HG03457 (cell line): ENCODE results near the gene HYAL2.

Experiments
- ATAC-seq: cut with Tn5 transposase; IDR thresholded peaks from one replicate; pipeline ENCODE4 v1.9.1; 2021; ENCODE audit warnings: moderate number of reproducible peaks; ENCODE audit not compliant: unreplicated experiment

HYAL2 gene, protein sequence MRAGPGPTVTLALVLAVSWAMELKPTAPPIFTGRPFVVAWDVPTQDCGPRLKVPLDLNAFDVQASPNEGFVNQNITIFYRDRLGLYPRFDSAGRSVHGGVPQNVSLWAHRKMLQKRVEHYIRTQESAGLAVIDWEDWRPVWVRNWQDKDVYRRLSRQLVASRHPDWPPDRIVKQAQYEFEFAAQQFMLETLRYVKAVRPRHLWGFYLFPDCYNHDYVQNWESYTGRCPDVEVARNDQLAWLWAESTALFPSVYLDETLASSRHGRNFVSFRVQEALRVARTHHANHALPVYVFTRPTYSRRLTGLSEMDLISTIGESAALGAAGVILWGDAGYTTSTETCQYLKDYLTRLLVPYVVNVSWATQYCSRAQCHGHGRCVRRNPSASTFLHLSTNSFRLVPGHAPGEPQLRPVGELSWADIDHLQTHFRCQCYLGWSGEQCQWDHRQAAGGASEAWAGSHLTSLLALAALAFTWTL

DNA sequence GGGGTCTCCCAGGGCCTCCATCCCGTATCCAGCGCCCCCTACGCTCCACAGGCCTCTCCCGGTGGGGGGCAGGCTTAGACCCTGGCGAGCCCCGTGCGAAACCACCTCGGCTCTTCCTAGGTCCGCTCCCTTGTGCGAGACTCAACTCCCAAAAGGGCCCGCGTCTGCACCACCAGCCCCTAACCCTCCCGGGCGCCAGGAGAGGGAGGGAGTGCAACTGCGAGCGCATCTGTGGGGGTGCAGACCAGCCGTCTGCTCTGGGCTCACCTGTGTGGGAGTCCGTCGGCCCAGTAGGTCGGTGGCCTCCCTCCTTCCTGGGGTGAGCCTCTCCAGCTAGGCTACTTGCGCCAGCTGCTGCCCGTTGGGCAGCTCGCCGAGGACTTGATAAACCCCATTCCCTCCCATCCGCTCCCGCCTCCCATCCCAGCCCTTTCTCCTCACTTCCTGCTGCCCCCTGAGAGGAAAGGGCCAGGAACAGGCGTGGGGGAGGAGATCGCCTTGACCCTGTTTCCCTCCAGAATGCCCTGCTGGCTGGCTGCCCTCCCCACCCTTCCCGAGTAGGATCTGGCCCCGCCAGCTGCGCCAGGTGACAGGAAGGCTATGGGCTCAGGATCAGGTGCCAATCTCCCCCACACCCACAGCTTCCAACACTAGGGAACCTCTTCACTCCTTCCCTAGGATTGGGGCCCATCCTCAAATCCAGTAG, at the start of gene HYAL2:
Gene HYAL2, minus strand, starts transcription at position 360 of the 706 bp plus-strand sequence. CDS start 2,256 bp downstream, outside the sequence.
- ATAC-seq = no peak

DNA sequence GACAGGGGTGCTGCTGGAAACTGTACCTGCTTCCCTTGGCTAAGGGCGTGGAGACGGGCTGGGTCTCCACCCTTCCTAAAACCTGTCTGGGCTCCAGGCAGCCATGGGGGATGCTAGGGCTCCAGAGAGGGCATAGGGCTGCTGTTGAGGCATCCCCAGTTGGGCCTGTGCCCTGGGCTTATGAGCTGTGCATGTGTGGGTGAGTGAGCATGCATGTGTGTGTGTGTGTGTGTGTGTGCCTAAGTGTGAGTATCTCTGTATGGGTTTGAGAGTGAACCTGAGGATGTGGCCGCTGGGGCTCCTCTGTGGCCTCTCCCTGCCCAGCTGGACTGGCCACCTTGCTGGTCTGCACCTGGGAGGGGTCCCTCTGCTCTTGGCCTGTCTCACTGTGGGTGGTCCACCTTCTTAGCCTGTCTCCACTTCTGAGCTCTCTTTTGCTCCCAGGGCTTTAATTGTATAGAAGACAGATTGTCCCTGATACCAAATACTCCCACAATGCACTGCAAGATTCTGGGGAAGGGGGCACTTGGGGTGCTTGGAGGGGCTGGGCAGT, 48.7 kb upstream of the HYAL2 start:
- no peak for ATAC-seq

DNA sequence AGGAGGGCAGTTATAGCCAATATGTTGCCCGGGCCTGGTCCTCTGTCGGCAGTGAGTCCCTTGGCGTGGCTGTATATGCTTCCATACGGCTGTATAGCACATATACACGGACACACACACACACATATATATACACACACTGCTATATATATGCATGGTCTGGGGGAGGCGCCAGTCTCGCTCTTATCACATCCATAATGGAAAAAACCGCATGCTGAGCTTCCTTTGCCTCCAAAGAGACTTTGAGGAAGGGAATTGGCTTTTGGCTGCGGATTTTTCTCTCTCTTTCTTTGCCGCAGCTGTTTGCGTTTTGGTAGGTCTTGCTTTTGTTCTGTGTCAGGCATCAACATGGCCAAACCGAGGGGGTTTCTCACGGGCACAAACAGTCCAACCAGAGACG, 48.0 kb upstream of the HYAL2 start:
- ATAC-seq = no peak

DNA sequence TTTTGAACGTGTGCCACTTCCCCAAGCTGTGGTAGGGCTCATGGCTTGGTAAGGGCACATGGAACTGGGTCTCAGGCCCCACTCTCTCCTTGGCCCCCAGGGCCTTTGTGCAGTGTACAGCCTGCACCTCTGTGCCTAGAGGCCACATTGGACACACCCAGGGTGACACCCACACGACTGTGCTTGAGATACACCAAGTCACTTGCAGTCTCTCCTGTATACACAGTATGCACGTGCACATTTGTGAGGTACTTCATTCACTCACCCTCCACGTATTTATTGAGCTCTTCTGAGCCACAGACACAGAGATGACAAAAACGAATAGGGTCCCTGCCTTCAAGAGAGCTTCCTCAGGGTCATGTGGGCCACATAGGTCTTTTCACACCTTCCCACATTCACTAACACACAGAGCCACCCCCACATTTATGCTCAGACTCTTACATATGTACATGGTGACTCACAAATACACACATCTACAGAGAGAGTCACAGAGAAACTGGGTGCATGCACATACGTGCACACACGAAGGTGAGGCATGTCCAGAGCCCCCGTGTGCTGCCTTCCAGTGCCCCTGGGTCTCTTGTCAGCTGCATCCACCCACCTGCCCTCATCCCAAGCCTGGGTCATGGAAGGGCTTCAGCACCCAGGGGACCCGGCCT, 46.6 kb upstream of the HYAL2 start:
- no peak for ATAC-seq

- ATAC-seq = no peak
These were observed 43.3 kb upstream of the HYAL2 start for GRCh38 chr3:50365842-50366220.

- ATAC-seq = peak; percentile 61
These were observed 42.7 kb upstream of the HYAL2 start for GRCh38 chr3:50365080-50365841.

GRCh38 chr3:50364573-50365079, 42.1 kb upstream of the HYAL2 start:
- no peak for ATAC-seq

- no peak for ATAC-seq
These were observed 37.2 kb upstream of the HYAL2 start for GRCh38 chr3:50359760-50360110.

GRCh38 chr3:50358911-50359759, 36.6 kb upstream of the HYAL2 start, which contains the start of gene TMEM115:
Gene TMEM115, minus strand, starts transcription at chr3:50359521. Its CDS starts 458 bp downstream, at chr3:50359063.
- peak; percentile 89 for ATAC-seq

GRCh38 chr3:50358355-50358910, 35.9 kb upstream of the HYAL2 start:
- no peak for ATAC-seq

GRCh38 chr3:50357481-50357880, 34.9 kb upstream of the HYAL2 start:
- ATAC-seq = no peak

- ATAC-seq = no peak
These were observed 34.0 kb upstream of the HYAL2 start for GRCh38 chr3:50356553-50356952.

DNA sequence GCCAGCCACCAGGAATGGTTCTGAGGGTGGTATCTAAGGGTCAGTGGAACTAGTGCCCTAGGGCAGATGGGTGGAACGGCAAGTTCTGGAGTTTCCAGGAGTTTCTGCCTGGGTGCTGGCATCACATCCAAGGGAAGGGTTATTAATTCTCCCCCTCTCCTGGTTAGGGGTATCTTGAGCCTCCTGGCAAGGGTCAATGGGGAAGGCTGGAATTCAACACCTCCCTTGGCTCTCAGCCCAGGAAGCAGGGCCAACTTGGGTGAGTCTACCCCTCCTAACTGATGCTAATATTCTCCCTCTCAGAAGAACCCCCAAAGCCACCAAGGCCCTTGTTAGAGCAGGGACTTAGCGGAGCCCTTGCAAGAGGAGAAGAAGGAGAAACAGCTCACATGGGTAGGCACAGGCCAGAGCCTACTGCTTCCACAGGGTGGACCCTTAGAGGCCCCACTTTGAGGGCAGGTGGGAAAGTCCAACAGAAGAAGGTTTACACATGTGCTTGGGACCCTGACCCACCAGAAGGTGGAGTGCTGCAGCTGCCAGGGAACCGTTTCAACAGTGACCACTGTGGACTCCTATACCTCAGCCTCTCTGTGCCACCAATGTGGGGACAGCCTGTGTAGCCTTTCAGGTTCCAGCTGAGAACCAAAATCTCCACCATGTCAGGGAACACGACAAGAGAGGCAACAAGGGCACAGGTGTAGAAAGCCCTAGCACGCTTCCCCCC, 33.4 kb upstream of the HYAL2 start:
- ATAC-seq = no peak

GRCh38 chr3:50354850-50355249, 32.3 kb upstream of the HYAL2 start:
- ATAC-seq = no peak

DNA sequence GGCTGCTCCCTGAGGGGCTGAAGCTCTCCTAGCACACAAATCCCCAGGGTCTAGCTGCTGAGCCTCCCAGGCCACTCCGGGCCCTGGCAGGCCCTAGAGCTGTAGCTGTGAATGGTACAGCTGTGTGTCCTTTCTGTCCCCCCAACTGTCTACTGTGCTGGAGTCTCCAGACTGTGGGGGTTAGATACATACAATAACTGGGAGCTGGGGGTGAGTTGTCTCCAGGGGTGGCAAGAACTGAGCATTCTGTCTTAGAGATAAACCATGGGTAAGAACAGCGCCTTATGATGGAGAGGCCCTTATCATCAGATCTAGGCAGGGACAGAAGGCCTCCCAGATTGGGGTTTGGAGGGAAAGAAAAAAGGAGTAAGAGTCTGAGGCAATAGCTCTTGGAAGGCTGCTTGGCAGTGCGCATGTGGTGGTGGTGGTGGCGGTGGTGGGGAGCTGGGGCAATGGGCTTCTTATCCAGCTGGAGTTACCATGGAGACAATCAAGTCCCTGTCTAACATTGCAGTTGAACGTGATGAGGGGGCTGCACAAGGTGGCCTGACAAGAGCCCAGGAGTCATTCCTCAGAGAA, 31.7 kb upstream of the HYAL2 start:
- no peak for ATAC-seq

- ATAC-seq = no peak
These were observed 30.9 kb upstream of the HYAL2 start for GRCh38 chr3:50353245-50354004.

GRCh38 chr3:50352781-50353180, 30.2 kb upstream of the HYAL2 start:
- no peak for ATAC-seq
